ENCODE measurements around the gene TIMM44.
A peak's percentile ranks its signal among the peaks of the same experiment; 100 is the strongest.

TIMM44 gene

GRCh38 chr19:7912697-7913564 lies 30.5 kb downstream of the TIMM44 start:
- DNase-seq, result no peak

DNA sequence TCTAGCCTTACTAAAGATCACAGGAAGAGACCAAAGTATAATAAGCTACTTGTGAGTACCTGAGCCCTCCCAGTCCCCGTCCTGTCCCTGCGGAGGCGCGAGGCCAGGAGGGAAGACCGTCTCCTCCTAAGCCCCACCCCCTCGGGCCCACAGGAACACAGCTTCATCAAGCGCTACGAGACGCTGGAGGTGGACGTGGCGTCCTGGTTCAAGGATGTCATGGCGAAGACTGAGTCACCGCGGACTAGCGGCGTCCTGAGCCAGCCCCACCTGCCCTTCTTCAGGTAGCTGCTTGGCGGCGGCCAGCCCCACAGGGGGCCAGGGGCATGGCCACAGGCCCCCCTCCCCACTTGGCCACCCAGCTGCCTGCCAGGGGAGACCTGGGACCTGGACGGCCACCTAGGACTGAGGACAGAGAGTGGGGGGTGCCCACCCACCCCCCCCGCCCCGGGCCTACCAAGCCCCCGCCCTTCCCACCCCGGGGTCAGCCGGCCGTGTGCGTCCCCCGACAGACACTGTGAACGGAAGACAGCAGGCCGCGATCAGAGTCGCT lies 31.2 kb downstream of the TIMM44 start:
- no peak for DNase-seq

DNA sequence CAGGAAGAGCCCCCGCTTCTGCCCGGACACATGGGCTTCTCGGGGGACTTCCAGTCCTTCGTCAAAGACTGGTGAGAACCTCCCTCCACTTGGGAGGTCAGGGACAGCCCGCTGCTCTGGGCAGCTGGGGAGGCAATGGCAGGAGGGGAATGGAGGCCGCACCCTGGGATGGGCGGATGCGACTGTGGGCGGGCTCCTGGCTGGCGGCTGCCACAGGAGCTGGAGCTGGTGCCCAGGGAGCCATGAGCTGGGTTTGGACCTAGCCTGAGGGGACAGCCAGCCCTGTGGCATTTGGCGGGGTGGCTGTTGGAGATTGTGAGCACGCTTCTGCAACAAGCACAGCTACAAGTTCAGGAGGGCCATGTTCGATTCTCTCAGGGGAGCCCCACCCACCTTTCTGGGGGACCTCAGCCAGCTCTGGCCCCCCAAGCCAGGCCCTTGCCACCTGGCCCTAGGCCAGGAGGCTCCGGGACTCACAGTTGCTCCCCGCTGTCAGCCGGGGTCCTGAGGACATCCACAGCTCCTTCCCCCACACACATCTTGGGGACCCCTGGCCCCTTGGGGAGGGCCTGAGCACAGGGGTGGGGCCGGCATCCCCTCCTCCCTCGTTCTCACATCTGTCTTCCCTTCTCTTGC lies 31.8 kb downstream of the TIMM44 start:
- DNase-seq, result no peak

GRCh38 chr19:7910321-7911161 lies 32.9 kb downstream of the TIMM44 start:
- DNase-seq, result no peak

GRCh38 chr19:7909471-7910067 lies 33.9 kb downstream of the TIMM44 start:
- no peak for DNase-seq

GRCh38 chr19:7908742-7909461 lies 34.6 kb downstream of the TIMM44 start:
- no peak for DNase-seq

- no peak for DNase-seq
Measured at GRCh38 chr19:7908078-7908699, 35.3 kb downstream of the TIMM44 start.

GRCh38 chr19:7907544-7907943 lies 35.9 kb downstream of the TIMM44 start:
- DNase-seq, result no peak

- no peak for DNase-seq
Measured at GRCh38 chr19:7907122-7907521, 36.3 kb downstream of the TIMM44 start.

DNA sequence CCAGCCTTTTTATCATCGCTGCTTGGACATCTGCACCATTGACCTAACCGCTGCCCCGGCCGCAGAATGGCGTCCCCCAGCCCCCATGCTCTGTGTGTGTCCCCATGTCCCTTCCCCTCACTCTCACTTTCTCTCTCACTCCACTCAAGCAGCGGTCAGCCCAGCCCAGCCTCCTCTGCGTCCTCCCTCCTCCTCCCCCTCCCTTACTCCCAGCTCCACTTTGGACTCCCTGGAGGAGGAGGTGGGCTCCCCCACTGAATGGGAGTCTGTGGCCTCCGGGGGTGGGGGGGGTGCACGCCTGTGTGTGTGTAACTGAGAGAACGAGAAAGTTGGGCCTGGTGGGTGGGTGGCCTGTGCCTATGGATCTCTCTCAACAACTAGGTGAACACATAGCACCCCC lies 37.6 kb downstream of the TIMM44 start:
- DNase-seq, result no peak

DNA sequence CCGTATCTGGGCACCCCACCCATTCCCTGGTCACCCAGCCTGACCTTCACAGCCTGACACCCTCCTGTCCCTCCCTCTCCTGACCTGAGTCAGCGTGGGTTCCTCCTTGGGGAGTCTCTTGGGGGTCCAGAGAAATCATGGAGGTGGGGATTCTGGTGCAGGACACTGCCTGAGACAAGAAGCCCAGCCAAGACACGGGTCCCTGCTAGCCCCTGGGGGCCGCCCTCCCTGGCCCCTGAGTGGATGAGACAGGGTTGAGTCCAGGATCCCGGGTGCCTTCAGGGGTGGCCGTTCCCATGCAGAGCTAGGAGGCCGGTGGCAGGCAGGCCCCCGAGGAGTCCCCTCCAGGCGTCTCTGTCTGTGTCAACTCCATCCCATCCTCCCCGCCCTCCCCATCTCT lies 38.2 kb downstream of the TIMM44 start:
- no peak for DNase-seq

- DNase-seq, result peak; percentile 73
Measured at GRCh38 chr19:7904074-7905020, 39.1 kb downstream of the TIMM44 start.

DNA sequence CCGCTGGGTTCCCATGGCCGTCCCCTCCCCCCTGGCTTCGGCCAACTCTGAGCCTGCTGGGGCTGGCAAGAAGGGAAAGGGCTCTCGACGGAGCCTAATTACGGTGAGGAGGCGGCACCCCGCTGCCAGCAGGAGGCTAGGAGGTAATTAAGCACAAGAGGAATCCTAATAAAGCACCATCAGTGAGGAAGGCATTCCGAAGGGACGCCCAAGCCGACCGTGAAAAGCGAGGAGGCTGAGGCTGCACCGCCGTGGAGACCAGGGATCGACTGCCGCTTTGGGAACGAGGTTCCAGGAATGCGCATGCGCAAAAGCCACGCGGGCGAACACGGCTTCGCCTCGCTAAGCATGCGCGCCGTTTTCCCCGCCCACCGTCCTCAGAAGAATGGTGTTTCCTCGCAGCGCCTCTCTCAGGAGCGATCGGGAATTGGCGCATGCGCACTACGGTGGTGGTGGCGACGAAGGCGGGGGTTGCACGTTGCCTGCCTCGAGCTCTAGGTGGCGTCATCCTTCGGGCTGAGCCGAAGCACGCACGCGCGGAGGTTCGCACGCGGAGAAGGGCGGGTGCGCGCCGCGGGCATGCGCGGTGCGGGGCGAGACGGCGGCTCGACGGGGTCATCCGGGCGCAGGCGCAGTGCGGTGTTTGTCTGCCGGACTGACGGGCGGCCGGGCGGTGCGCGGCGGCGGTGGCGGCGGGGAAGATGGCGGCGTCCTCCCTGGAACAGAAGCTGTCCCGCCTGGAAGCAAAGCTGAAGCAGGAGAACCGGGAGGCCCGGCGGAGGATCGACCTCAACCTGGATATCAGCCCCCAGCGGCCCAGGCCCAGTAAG lies 40.0 kb downstream of the TIMM44 start, which contains the start of gene MAP2K7:
MAP2K7 (plus strand) TSS at position 634 of the 830 bp plus-strand sequence; CDS start at position 702, 68 bp downstream.
- DNase-seq, result peak; percentile 100

GRCh38 chr19:7902796-7903243 lies 40.6 kb downstream of the TIMM44 start:
- no peak for DNase-seq

GRCh38 chr19:7901337-7901736 lies 42.1 kb downstream of the TIMM44 start:
- DNase-seq, result no peak

- DNase-seq, result no peak
Measured at GRCh38 chr19:7900931-7901330, 42.5 kb downstream of the TIMM44 start.

GRCh38 chr19:7900401-7900870 lies 43.0 kb downstream of the TIMM44 start:
- no peak for DNase-seq

DNA sequence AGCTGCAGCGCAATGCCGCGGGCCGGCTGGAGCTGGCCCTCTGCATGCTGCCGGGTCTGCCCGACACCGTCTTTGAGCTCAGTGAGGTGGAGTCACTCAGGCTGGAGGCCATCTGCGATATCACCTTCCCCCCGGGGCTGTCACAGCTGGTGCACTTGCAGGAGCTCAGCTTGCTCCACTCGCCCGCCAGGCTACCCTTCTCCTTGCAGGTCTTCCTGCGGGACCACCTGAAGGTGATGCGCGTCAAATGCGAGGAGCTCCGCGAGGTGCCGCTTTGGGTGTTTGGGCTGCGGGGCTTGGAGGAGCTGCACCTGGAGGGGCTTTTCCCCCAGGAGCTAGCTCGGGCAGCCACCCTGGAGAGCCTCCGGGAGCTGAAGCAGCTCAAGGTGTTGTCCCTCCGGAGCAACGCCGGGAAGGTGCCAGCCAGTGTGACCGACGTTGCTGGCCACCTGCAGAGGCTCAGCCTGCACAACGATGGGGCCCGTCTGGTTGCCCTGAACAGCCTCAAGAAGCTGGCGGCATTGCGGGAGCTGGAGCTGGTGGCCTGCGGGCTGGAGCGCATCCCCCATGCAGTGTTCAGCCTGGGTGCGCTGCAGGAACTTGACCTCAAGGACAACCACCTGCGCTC lies 43.6 kb downstream of the TIMM44 start:
- DNase-seq, result no peak
